Esophagus muscularis mucosa (tissue), 4 donors: Measurements from ENCODE around the gene KLRF1. TPM values are rescaled to one million over a fixed set of nuclear protein-coding genes. Genes with fewer than 3 reads are reported as not detected.
"Not testable (repeated sequence)": the region's sequence is repeated elsewhere in the genome, so short reads cannot be mapped to it uniquely, and the experiment has no call there.

Experiments
- DNase-seq: peaks from one replicate; pipeline ENCODE4 v3.0.0-alpha.2; 2017; ENCODE audit errors: extremely low spot score
- H3K27ac ChIP-seq, 4 donors: fragments of 200-600 bp; sonication (generic); replicated peaks in 1 of 4; 1 replicate in 3 of 4; 2 replicates in 1 of 4; pipeline ENCODE4 v1.5.1; 2016 to 2019; ENCODE audit warnings: mild to moderate bottlenecking in 1 of 4
- H3K27me3 ChIP-seq, 4 donors: fragments of 200-600 bp; sonication (generic); one replicate each; pipeline versions ENCODE4 v1.5.1 to v1.6.0; 2016 to 2019
- H3K36me3 ChIP-seq, 4 donors: fragments of 200-600 bp; sonication (generic); one replicate each; pipeline ENCODE4 v1.5.1; 2016 to 2019
- H3K4me1 ChIP-seq, 4 donors: fragments of 200-600 bp; sonication (generic); one replicate each; pipeline ENCODE4 v1.5.1; 2016 to 2019
- H3K4me3 ChIP-seq, 4 donors: fragments of 200-600 bp; sonication (generic); 1 replicate in 2 of 4; 2 replicates in 2 of 4; pipeline ENCODE4 v1.5.1; 2016 to 2019; ENCODE audit warnings: mild to moderate bottlenecking in 4 of 4, moderate library complexity in 1 of 4
- H3K9me3 ChIP-seq, 4 donors: fragments of 200-600 bp; sonication (generic); 1 replicate in 3 of 4; 2 replicates in 1 of 4; pipeline ENCODE4 v1.5.1; 2016 to 2019
- CTCF ChIP-seq, 3 experiments: fragments of 200-600 bp in 2 of 3; fragments of 450-650 bp in 1 of 3; sonication (generic) in 2 of 3; IDR thresholded peaks; one replicate each; pipeline ENCODE4 v1.5.1; 2017 to 2019; ENCODE audit warnings: antibody characterized with exemption in 3 of 3, mild to moderate bottlenecking in 2 of 3, moderate library complexity in 1 of 3
- EP300 ChIP-seq: sonication (generic); formaldehyde crosslinking; IDR thresholded peaks from one replicate; pipeline ENCODE4 v1.6.1; 2017; ENCODE audit warnings: antibody characterized with exemption
- POLR2A ChIP-seq: fragments of 450-650 bp; IDR thresholded peaks from one replicate; pipeline ENCODE4 v1.6.1; 2017; ENCODE audit warnings: antibody characterized with exemption, moderate library complexity, mild to moderate bottlenecking, low read depth
- POLR2AphosphoS5 ChIP-seq, 2 donors: sonication (generic); formaldehyde crosslinking; IDR thresholded peaks; one replicate each; pipeline ENCODE4 v1.6.1; 2017; ENCODE audit warnings: antibody characterized with exemption in 2 of 2
- WGBS: methylation state at CpG from one replicate; pipeline ENCODE4 v1.1.5; 2018; 5-methylcytosine and 5-hydroxymethylcytosine counted together
- intact Hi-C: fragments of 100-400 bp; cut with DNase I; formaldehyde crosslinking; loops from one replicate; pipeline ENCODE4 v1.15.1; 2023
- total RNA-seq, 4 donors: library from RNA; depleted of rRNA; stranded (reverse); fragments of >200 nt; gene quantifications; one replicate each; pipeline versions ENCODE4 v1.1.0 to v1.2.1, GENCODE V29; 2016

Gene KLRF1
- total RNA-seq, 4 donors from 2014 or later = 0.66 TPM; not detected in 3

DNA sequence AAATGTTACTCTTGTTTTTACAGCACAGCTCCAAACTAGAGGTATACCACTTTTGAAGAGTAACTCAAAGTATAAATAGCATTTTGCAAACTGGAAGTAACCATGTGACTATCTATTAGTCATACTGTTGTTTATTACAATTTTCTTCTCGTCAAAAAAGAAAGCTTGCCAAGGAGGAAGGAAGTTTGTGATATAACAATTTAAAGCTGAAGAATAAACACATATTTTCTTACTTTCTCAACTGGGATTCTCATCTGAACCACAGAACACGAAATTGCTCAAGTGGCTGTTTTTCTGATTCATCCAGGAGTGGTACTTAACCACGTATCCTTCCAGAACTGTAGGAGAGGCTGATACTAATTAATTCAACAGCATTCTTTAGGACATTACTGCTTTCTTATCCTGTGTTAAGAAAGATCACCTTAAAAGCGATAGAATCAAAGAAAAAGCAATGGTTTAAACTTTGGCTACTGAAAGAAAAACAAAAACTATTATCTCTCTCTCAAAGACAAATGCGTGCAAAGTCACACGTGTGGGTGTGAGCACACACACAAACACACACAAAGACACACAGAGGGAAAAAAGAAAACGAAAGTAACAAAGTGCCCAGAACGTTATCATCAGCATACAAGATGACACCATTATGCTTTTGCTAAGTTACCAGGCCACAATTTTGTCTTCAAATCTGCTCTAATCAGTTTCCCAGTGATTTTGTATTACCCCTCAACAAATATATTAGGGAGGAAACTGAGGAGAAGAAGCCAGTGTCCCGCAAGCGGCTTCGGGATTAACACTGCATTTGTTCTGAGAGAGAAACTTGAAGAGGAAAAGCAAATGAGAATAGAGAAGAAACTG, 42.3 kb downstream of the KLRF1 start, which contains the start of gene CLEC2B:
TSS of gene CLEC2B (minus strand) at position 48 of the 855 bp plus-strand sequence.
- intact Hi-C loops = no loop called here
- 24% methylated on average over 11 of the region's 11 CpGs for WGBS
- Histone ChIP-seq H3K4me3 (peak within 1 kb of the TSS; percentile 42 to 57 (median 52)), H3K4me1 (no peaks in the 10 kb centered on the region), H3K36me3 (no peaks in the 10 kb centered on the region), H3K27ac (peak within 1 kb of the TSS; percentile 67 to 79 (median 74)), H3K9me3 (no peaks in the 10 kb centered on the region), H3K27me3 (no peaks in the 10 kb centered on the region)
- no peak for DNase-seq
- TF ChIP-seq CTCF (IDR thresholded peaks at IDR 0.05) (no peak), POLR2AphosphoS5 (IDR thresholded peaks at IDR 0.05) (peak in 1 of 2 donors; percentile 50)

DNA sequence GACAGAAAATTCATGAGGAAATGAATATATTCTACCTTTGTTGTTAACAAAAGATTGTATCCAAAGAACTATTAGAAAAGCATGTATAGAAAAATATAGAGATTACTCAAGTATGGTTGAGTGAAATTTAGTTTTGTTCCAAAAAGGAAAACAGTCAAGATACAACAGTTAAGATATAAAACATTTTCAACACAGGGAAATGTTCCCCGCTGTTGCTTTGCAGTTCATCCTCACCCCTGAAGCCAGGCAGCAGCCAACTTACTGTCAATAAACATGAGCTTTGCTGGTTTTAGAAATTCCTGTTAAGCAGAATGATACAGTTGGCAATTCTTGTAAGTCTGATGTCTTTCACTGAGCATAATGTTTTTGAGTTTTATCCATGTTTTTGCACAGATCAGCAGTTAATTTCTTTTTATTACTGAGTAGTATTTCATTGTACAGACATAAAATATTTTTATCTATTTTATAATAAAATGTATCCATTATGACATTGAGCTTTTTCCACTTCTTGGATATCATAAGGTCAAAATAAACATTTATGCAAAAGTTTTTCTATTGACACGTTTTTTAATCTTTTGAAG, 43.1 kb downstream of the KLRF1 start:
- Histone ChIP-seq H3K4me3 (peak overlapping the region; percentile 42 to 57 (median 52)), H3K9me3 (no peaks in the 10 kb centered on the region), H3K27me3 (no peaks in the 10 kb centered on the region), H3K27ac (peak overlapping the region; percentile 67 to 79 (median 74)), H3K36me3 (no peaks in the 10 kb centered on the region), H3K4me1 (no peaks in the 10 kb centered on the region)
- TF ChIP-seq EP300 = no peak
- TF ChIP-seq POLR2AphosphoS5 (IDR thresholded peaks at IDR 0.05) = no peak
- no peak for TF ChIP-seq CTCF (IDR thresholded peaks at IDR 0.05)
- 45% methylated on average over 2 of the region's 2 CpGs for WGBS
- DNase-seq = no peak
- intact Hi-C loops = no loop called here

GRCh38 chr12:9872162-9872561, 44.9 kb downstream of the KLRF1 start:
- WGBS = 77% methylated on average over 3 of the region's 3 CpGs
- DNase-seq = no peak
- H3K27ac ChIP-seq = no peak overlapping the region
- no peak overlapping the region for H3K4me3 ChIP-seq
- TF ChIP-seq POLR2A = no peak
- TF ChIP-seq EP300 = no peak
- no peak for TF ChIP-seq CTCF (IDR thresholded peaks at IDR 0.05)
- no peak for TF ChIP-seq POLR2AphosphoS5 (IDR thresholded peaks at IDR 0.05)
- no peaks in the 10 kb centered on the region for H3K27me3 ChIP-seq
- H3K36me3 ChIP-seq = no peaks in the 10 kb centered on the region
- no peaks in the 10 kb centered on the region for H3K9me3 ChIP-seq
- no peaks in the 10 kb centered on the region for H3K4me1 ChIP-seq
- intact Hi-C loops = no loop called here

DNA sequence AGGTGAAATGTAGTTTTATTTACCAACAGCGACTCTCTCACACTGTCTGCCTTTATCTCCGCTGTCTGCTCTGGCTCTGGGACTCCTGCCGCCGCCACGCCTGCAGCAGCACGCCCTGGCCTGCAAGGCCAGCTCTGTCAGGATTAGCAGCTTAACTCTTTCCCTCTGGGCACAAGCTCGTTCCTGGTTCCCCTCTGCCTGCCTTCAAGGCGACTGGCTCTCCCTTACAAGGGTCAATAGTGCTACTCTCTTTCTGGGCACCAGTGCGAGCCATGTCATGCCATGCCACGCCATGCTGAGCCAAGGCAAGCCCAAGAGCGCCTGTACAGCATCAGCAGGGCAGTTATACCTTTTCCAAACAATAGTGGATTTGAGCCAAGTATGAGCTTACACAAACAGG, 45.5 kb downstream of the KLRF1 start:
- Histone ChIP-seq H3K36me3 (no peaks in the 10 kb centered on the region), H3K9me3 (no peaks in the 10 kb centered on the region), H3K4me3 (no peak overlapping the region), H3K4me1 (no peaks in the 10 kb centered on the region), H3K27ac (no peak overlapping the region), H3K27me3 (no peaks in the 10 kb centered on the region)
- intact Hi-C loops = no loop called here
- DNase-seq = no peak
- WGBS = 83% methylated on average over 7 of the region's 11 CpGs
- TF ChIP-seq POLR2AphosphoS5 (IDR thresholded peaks at IDR 0.05) (no peak), CTCF (IDR thresholded peaks at IDR 0.05) (no peak), POLR2A (no peak), EP300 (no peak)

- intact Hi-C loops, H3K27me3 ChIP-seq, H3K4me1 ChIP-seq, H3K27ac ChIP-seq, DNase-seq, H3K4me3 ChIP-seq, H3K36me3 ChIP-seq, H3K9me3 ChIP-seq: not testable (repeated sequence)
- WGBS = 99% methylated on average over 14 of the region's 26 CpGs
These were observed 48.8 kb downstream of the KLRF1 start for GRCh38 chr12:9876120-9876519.
